ENCODE data around the gene LINC00237.
A peak's percentile ranks its signal among the peaks of the same experiment; 100 is the strongest.

Gene LINC00237

DNA sequence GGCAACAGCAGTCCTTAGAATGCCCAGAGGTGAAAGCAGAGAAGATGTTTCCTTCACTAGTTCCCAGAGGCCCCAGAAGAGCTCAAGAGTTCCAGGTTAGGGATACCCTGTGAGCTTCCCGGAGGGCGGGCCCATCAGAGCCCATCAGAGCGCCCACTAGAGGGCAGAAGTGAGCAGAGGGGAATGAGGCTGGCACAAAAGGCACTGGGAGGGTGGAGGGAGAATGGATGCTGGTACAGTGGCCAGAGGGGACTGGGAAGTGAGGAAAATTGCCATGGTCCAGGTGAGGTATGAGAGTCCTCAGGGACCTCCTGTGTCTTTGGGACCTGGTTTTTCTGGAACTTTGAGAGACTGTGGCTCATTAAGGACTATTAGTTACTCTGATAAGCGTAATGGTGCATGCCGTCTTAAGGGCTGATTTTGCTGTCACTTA is 57.3 kb downstream of the LINC00237 start:
- peak; percentile 61 for ATAC-seq
- DNase-seq: peak; percentile 73

DNA sequence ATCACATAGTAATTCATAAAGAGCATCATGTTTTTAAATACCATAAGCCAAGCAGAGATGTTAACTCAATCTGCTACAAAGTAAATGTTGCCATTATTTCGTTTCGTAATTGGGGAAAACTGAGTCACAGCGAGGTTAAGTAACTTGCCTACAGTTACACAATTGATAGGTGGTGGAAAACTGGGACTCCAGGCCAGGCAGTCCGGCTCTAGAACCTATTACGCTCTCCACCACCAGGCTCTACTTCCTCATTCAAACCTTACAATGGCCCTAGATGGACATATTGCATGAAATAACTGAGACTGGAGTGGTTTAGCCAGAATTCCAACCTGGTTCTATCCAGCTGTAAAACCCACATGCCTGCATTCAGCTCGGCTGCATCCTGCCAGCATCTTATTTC is 58.2 kb downstream of the LINC00237 start:
- no peak for ATAC-seq
- DNase-seq: no peak

DNA sequence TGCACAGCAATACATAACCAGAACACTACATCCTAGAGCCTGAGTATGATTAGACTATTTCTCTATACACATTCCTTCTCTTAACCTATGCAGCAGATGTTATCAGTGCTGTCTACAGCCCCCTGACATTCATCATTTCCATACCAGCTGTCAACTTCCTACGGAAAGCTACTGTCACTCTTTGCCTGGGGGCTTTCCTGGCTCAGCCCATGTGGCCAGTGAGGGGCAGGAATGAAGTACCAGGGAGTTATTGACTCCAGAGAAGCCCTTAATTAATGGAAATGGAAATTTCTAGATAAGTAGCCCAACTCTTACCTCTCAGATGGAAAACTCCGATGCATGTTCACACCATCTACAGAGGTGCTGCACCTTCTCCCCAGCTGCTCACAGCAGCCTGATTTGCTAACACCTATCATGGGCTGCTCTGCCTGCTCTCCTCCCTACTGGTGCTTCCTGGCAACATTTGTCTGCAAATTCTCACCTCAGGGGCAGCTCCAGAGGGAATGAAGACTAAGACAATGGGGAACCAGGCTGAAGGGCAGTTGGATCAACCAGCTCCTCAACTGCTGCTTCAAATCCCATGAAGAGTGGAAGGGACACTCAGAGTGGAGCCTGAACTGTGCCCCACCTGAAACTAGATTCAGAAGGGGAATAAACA is 59.6 kb downstream of the LINC00237 start:
- ATAC-seq (peak; percentile 8), DNase-seq (no peak)

Measured in stimulated activated naive CD8-positive, alpha-beta T cell treated with anti-CD3 and anti-CD28 coated beads, Interleukin-15, Interleukin-2, amounts not matched to agents 100 U/mL and 50 U/mL, for 24 hours (primary cell).